EH (cell line): Measurements from ENCODE around the gene ARID4B.
A peak's percentile ranks its signal among the peaks of the same experiment; 100 is the strongest.
"Not testable (repeated sequence)": the region's sequence is repeated elsewhere in the genome, so short reads cannot be mapped to it uniquely, and the experiment has no call there.

Experiments used
- DNase-seq: peaks from one replicate; pipeline ENCODE4 v3.0.0-alpha.2; 2015; ENCODE audit warnings: low read depth

The ARID4B gene

GRCh38 chr1:235327559-235328270 is at the start of gene ARID4B:
Gene ARID4B (minus strand): TSS chr1:235328179. CDS start chr1:235326919, 1,260 bp downstream.
- DNase-seq = no peak

- no peak for DNase-seq
Observed at GRCh38 chr1:235375919-235376605, 48.1 kb upstream of the ARID4B start.

- DNase-seq = no peak
Observed at GRCh38 chr1:235369802-235370201, 41.8 kb upstream of the ARID4B start.

- no peak for DNase-seq
Observed at GRCh38 chr1:235368428-235368827, 40.4 kb upstream of the ARID4B start.

- peak; percentile 98 for DNase-seq
Observed at GRCh38 chr1:235367000-235367908, 39.3 kb upstream of the ARID4B start, which contains the start of gene TBCE. Gene TBCE (plus strand): TSS chr1:235367427. CDS start chr1:235380050, 12,623 bp downstream.

- no peak for DNase-seq
Observed at GRCh38 chr1:235366286-235366685, 38.3 kb upstream of the ARID4B start.

- DNase-seq = not testable (repeated sequence)
Observed at GRCh38 chr1:235364189-235364588, 36.2 kb upstream of the ARID4B start.

- no peak for DNase-seq
Observed at GRCh38 chr1:235358899-235359298, 30.9 kb upstream of the ARID4B start.

GRCh38 chr1:235357485-235358373 is 29.8 kb upstream of the ARID4B start:
- DNase-seq = peak; percentile 4

- DNase-seq = no peak
Observed at GRCh38 chr1:235351898-235352297, 23.9 kb upstream of the ARID4B start.

- DNase-seq = no peak
Observed at GRCh38 chr1:235351441-235351840, 23.5 kb upstream of the ARID4B start.

- no peak for DNase-seq
Observed at GRCh38 chr1:235343726-235344125, 15.7 kb upstream of the ARID4B start.

GRCh38 chr1:235342471-235342870 is 14.5 kb upstream of the ARID4B start:
- no peak for DNase-seq

- no peak for DNase-seq
Observed at GRCh38 chr1:235342039-235342438, 14.1 kb upstream of the ARID4B start.

GRCh38 chr1:235341334-235341733 is 13.4 kb upstream of the ARID4B start:
- DNase-seq = no peak

- DNase-seq = peak; percentile 12
Observed at GRCh38 chr1:235339746-235340145, 11.8 kb upstream of the ARID4B start.

- DNase-seq = peak; percentile 19
Observed at GRCh38 chr1:235336903-235337302, 8.9 kb upstream of the ARID4B start.

GRCh38 chr1:235331401-235331800 is 3.4 kb upstream of the ARID4B start:
- no peak for DNase-seq

- DNase-seq = no peak
Observed at GRCh38 chr1:235330918-235331285, 2.9 kb upstream of the ARID4B start.

- DNase-seq = peak; percentile 53
Observed at GRCh38 chr1:235329139-235329902, 1.3 kb upstream of the ARID4B start.
